H9 (cell line): ENCODE measurements around the gene PLA2G1B. TPM values are rescaled to one million over a fixed set of nuclear protein-coding genes. Genes with fewer than 3 reads are reported as not detected.

Source experiments
- DNase-seq: peaks from one replicate; pipeline ENCODE4 v3.0.0-alpha.2; 2017
- H2AFZ ChIP-seq: one replicate; pipeline ENCODE4 v1.6.1; 2013; ENCODE audit warnings: mild to moderate bottlenecking, low read length, control low read depth, moderate library complexity
- H2AK5ac ChIP-seq: 2 replicates; pipeline ENCODE4 v1.6.1; 2013; ENCODE audit warnings: low read length, control low read depth, mixed read lengths; ENCODE audit not compliant: insufficient read length
- H2BK120ac ChIP-seq: one replicate; pipeline ENCODE4 v1.6.1; 2013; ENCODE audit warnings: low read depth, mild to moderate bottlenecking, low read length, control low read depth, inconsistent platforms; ENCODE audit not compliant: poor library complexity, severe bottlenecking
- H2BK12ac ChIP-seq: 2 replicates; pipeline ENCODE4 v1.6.1; 2013; ENCODE audit warnings: low read length, control low read depth, mixed read lengths, low read depth; ENCODE audit not compliant: insufficient read length
- H2BK15ac ChIP-seq: 2 replicates; pipeline ENCODE4 v1.6.1; 2013; ENCODE audit warnings: low read depth, low read length, control low read depth
- H2BK20ac ChIP-seq: one replicate; pipeline ENCODE4 v1.6.1; 2013; ENCODE audit warnings: low read depth, mild to moderate bottlenecking, low read length, control low read depth, inconsistent platforms; ENCODE audit not compliant: poor library complexity, severe bottlenecking
- H2BK5ac ChIP-seq: 2 replicates; pipeline ENCODE4 v1.6.1; 2013; ENCODE audit warnings: low read length, control low read depth, mixed read lengths; ENCODE audit not compliant: insufficient read length
- H3K14ac ChIP-seq: 2 replicates; pipeline ENCODE4 v1.6.1; 2013; ENCODE audit warnings: low read length, control low read depth; ENCODE audit not compliant: insufficient read depth
- H3K18ac ChIP-seq: 2 replicates; pipeline ENCODE4 v1.6.1; 2013; ENCODE audit warnings: low read depth, mild to moderate bottlenecking, mixed read lengths, low read length, control low read depth; ENCODE audit not compliant: insufficient read length
- H3K23ac ChIP-seq: 2 replicates; pipeline ENCODE4 v1.6.1; 2013; ENCODE audit warnings: low read length, control low read depth, mixed read lengths, low read depth; ENCODE audit not compliant: insufficient read length
- H3K23me2 ChIP-seq: 2 replicates; pipeline ENCODE4 v1.6.1; 2013; ENCODE audit warnings: low read depth, mild to moderate bottlenecking, mixed read lengths, low read length, control low read depth; ENCODE audit not compliant: insufficient read length, poor library complexity, severe bottlenecking
- H3K27ac ChIP-seq: 2 replicates; pipeline ENCODE4 v1.5.1; 2013; ENCODE audit warnings: low read length, control low read depth, mixed read lengths, low read depth; ENCODE audit not compliant: insufficient read length
- H3K27me3 ChIP-seq: 2 replicates; pipeline ENCODE4 v1.6.1; 2013; ENCODE audit warnings: low read length, control low read depth, inconsistent platforms; ENCODE audit not compliant: insufficient read depth
- H3K4ac ChIP-seq: 2 replicates; pipeline ENCODE4 v1.6.1; 2013; ENCODE audit warnings: low read depth, mild to moderate bottlenecking, control low read depth, inconsistent platforms, low read length, moderate library complexity
- H3K4me1 ChIP-seq: 2 replicates; pipeline ENCODE4 v1.6.1; 2013; ENCODE audit warnings: low read length, control low read depth, inconsistent platforms; ENCODE audit not compliant: insufficient read depth
- H3K4me2 ChIP-seq: 2 replicates; pipeline ENCODE4 v1.6.1; 2013; ENCODE audit warnings: low read length, control low read depth, mixed read lengths; ENCODE audit not compliant: insufficient read length, insufficient read depth
- H3K56ac ChIP-seq: 2 replicates; pipeline ENCODE4 v1.6.1; 2013; ENCODE audit warnings: low read depth, mild to moderate bottlenecking, mixed read lengths, low read length, control low read depth; ENCODE audit not compliant: insufficient read length
- H3K79me1 ChIP-seq: 2 replicates; pipeline ENCODE4 v1.6.1; 2013; ENCODE audit warnings: low read depth, mild to moderate bottlenecking, moderate library complexity, low read length, control low read depth, inconsistent platforms; ENCODE audit not compliant: insufficient read depth, poor library complexity, severe bottlenecking
- H3K79me2 ChIP-seq: 2 replicates; pipeline ENCODE4 v1.6.1; 2013; ENCODE audit warnings: low read length, control low read depth, inconsistent platforms; ENCODE audit not compliant: insufficient read depth
- H3K9ac ChIP-seq: 2 replicates; pipeline ENCODE4 v1.6.1; 2013; ENCODE audit warnings: low read length, control low read depth, mixed read lengths; ENCODE audit not compliant: insufficient read length; ENCODE audit errors: extremely low read depth
- H3K9me3 ChIP-seq: one replicate; pipeline ENCODE4 v1.6.1; 2013; ENCODE audit warnings: low read depth, low read length, inconsistent platforms; ENCODE audit not compliant: control insufficient read depth
- H3T11ph ChIP-seq: one replicate; pipeline ENCODE4 v1.6.1; 2013; ENCODE audit warnings: mild to moderate bottlenecking, low read length, control low read depth, inconsistent platforms
- H4K20me1 ChIP-seq: one replicate; pipeline ENCODE4 v1.6.1; 2013; ENCODE audit not compliant: control insufficient read depth, insufficient read length, insufficient read depth
- H4K5ac ChIP-seq: 2 replicates; pipeline ENCODE4 v1.6.1; 2013; ENCODE audit warnings: low read depth, mild to moderate bottlenecking, mixed read lengths, low read length, control low read depth; ENCODE audit not compliant: insufficient read length
- H4K8ac ChIP-seq: replicated peaks from 2 replicates; pipeline ENCODE4 v1.6.1; 2013; ENCODE audit warnings: low read length, control low read depth, mixed read lengths, low read depth; ENCODE audit not compliant: insufficient read length
- H4K91ac ChIP-seq: 2 replicates; pipeline ENCODE4 v1.6.1; 2013; ENCODE audit warnings: low read depth, mild to moderate bottlenecking, moderate library complexity, mixed read lengths, low read length, control low read depth; ENCODE audit not compliant: insufficient read length
- H3K27ac Mint-ChIP-seq, 3 experiments: 2 replicates in 2 of 3; 3 replicates in 1 of 3; pipeline ENCODE4 v1.8.0; 2020 to 2021; ENCODE audit warnings: mixed read lengths in 3 of 3, mild to moderate bottlenecking in 1 of 3, moderate library complexity in 1 of 3
- H3K27me3 Mint-ChIP-seq: 2 replicates; pipeline ENCODE4 v1.8.0; 2021; ENCODE audit warnings: low read depth, mild to moderate bottlenecking, moderate library complexity, mixed read lengths
- H3K36me3 Mint-ChIP-seq, 3 experiments: 2 replicates in 2 of 3; 3 replicates in 1 of 3; pipeline ENCODE4 v1.8.0; 2020 to 2021; ENCODE audit warnings: low read depth in 3 of 3, mixed read lengths in 3 of 3; ENCODE audit not compliant: insufficient read depth in 1 of 3
- H3K4me1 Mint-ChIP-seq, 2 experiments: 2 replicates each; pipeline ENCODE4 v1.8.0; 2020; ENCODE audit warnings: mixed read lengths in 2 of 2
- H3K4me3 Mint-ChIP-seq, 2 experiments: 2 replicates in 1 of 2; 3 replicates in 1 of 2; pipeline ENCODE4 v1.8.0; 2020 to 2021; ENCODE audit warnings: mild to moderate bottlenecking in 2 of 2, mixed read lengths in 2 of 2, moderate library complexity in 1 of 2
- H3K9me3 Mint-ChIP-seq, 2 experiments: 2 replicates in 1 of 2; 3 replicates in 1 of 2; pipeline ENCODE4 v1.8.0; 2020; ENCODE audit warnings: mild to moderate bottlenecking in 2 of 2, mixed read lengths in 2 of 2, moderate library complexity in 1 of 2
- WGBS: extraction: QIAGEN DNeasy Blood & Tissue Kit; methylation state at CpG from one replicate; pipeline ENCODE4 v1.1.7; 2013; ENCODE audit warnings: missing lambda C conversion rate, low lambda C conversion rate, mixed read lengths; ENCODE audit not compliant: insufficient read length; ENCODE audit errors: extremely low coverage; 5-methylcytosine and 5-hydroxymethylcytosine counted together
- total RNA-seq: library from RNA; stranded (reverse); gene quantifications from 2 replicates; pipeline ENCODE4 v1.2.1, GENCODE V29; 2021
- TF ChIP-seq, protein P1 (sequence below): fragments of 200-600 bp; sonication (generic); conservative IDR thresholded peaks from 3 replicates; pipeline ENCODE4 v1.8.0; 2021; ENCODE audit warnings: antibody characterized with exemption, mild to moderate bottlenecking

The PLA2G1B gene
- total RNA-seq, 1 experiment from 2014 or later, result not detected

DNA sequence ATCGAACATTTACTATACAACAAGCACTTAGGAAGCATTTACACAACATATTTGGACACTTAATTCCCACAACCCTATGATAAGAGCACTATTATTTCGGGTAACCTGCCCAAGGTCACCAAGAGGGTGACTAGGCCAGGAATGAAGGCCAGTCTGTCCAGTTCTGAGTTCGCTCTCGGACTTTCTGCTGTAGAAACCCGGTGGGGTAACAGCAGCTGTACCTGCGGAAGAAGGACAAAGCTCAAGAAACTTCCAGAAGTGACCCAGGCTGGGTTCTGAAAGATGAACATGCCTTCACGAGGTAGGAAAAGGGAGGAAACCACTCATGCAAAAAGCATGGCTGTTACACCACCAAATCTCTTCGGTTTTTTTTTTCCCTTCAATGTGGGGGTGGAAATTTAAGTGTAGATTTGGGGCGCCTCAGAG lies 10.8 kb downstream of the PLA2G1B start:
- H3K23ac ChIP-seq, result no peak overlapping the region
- H2BK5ac ChIP-seq, result no peak overlapping the region
- H4K91ac ChIP-seq, result no peak overlapping the region
- no peak overlapping the region for H2BK20ac ChIP-seq
- H3K27me3 ChIP-seq, result no peaks in the 10 kb centered on the region
- H3K79me1 ChIP-seq, result no peaks in the 10 kb centered on the region
- no peak overlapping the region for H2BK15ac ChIP-seq
- peak overlapping the region; percentile 66 for H3K4me2 ChIP-seq
- WGBS, result no CpG with 5 or more reads among the region's 9 CpGs
- no peak overlapping the region for H2BK12ac ChIP-seq
- H3K4me3 Mint-ChIP-seq, result peak overlapping the region; percentile 74 to 86
- peaks cover 3% of the 10 kb centered on the region for H3K23me2 ChIP-seq
- H3K4me1 ChIP-seq, result no peaks in the 10 kb centered on the region
- no peaks in the 10 kb centered on the region for H3K9me3 Mint-ChIP-seq
- H2AFZ ChIP-seq, result no peak overlapping the region
- H3K4ac ChIP-seq, result no peak overlapping the region
- peaks cover 10 to 11% of the 10 kb centered on the region in 2 experiments for H3K4me1 Mint-ChIP-seq
- H4K20me1 ChIP-seq, result no peaks in the 10 kb centered on the region
- no peak overlapping the region for H2AK5ac ChIP-seq
- H3K9me3 ChIP-seq, result no peaks in the 10 kb centered on the region
- H3K9ac ChIP-seq, result peak overlapping the region; percentile 30
- H4K8ac ChIP-seq, result no peak overlapping the region
- peaks cover 12% of the 10 kb centered on the region for H3K27me3 Mint-ChIP-seq
- H3K27ac Mint-ChIP-seq, result peak overlapping the region; percentile 84 to 97 (median 97); a peak in 5 of 7 replicates
- TF ChIP-seq, protein P1, sequence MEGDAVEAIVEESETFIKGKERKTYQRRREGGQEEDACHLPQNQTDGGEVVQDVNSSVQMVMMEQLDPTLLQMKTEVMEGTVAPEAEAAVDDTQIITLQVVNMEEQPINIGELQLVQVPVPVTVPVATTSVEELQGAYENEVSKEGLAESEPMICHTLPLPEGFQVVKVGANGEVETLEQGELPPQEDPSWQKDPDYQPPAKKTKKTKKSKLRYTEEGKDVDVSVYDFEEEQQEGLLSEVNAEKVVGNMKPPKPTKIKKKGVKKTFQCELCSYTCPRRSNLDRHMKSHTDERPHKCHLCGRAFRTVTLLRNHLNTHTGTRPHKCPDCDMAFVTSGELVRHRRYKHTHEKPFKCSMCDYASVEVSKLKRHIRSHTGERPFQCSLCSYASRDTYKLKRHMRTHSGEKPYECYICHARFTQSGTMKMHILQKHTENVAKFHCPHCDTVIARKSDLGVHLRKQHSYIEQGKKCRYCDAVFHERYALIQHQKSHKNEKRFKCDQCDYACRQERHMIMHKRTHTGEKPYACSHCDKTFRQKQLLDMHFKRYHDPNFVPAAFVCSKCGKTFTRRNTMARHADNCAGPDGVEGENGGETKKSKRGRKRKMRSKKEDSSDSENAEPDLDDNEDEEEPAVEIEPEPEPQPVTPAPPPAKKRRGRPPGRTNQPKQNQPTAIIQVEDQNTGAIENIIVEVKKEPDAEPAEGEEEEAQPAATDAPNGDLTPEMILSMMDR, result no peak
- no peak overlapping the region for H3K14ac ChIP-seq
- H3K56ac ChIP-seq, result no peak overlapping the region
- H4K5ac ChIP-seq, result no peak overlapping the region
- no peak overlapping the region for H3T11ph ChIP-seq
- no peaks in the 10 kb centered on the region for H3K36me3 Mint-ChIP-seq
- no peak overlapping the region for H3K27ac ChIP-seq
- H3K18ac ChIP-seq, result no peak overlapping the region
- no peak overlapping the region for H2BK120ac ChIP-seq
- DNase-seq, result no peak
- H3K79me2 ChIP-seq, result no peaks in the 10 kb centered on the region
